GM23338 (cell line): Measurements from ENCODE around the gene CEP20.

Experiments
- CTCF ChIP-seq, 2 experiments: fragments of 200-600 bp in 1 of 2; sonication (generic) in 1 of 2; conservative IDR thresholded peaks; 2 replicates each; pipeline versions ENCODE4 v1.5.1 to v1.6.1; 2016 to 2017; ENCODE audit warnings: antibody characterized with exemption in 2 of 2, low read depth in 2 of 2, mild to moderate bottlenecking in 2 of 2, moderate library complexity in 1 of 2
- POLR2AphosphoS5 ChIP-seq: IDR thresholded peaks from 2 replicates; pipeline ENCODE4 v1.6.1; 2016; ENCODE audit warnings: antibody characterized with exemption, low read depth

GRCh38 chr16:15873301-15873700 is 15.1 kb downstream of the CEP20 start:
- no peak for TF ChIP-seq CTCF (conservative IDR thresholded peaks at IDR 0.05; ENCODE audit: low read depth in 2 of 2)
- TF ChIP-seq POLR2AphosphoS5: no peak
